ENCODE results near the gene LRGUK. TPM values are rescaled to one million over a fixed set of nuclear protein-coding genes. Genes with fewer than 3 reads are reported as not detected.

The LRGUK gene
- total and polyA plus RNA-seq, 2 of the 8 experiments (the other 6 are each of a cell fraction or from before 2014, with no cell fraction given), result 1.5 to 3.6 TPM

- Histone ChIP-seq H2AK5ac (ENCODE audit: low read depth, low read length) (no peak overlapping the region), H3K36me3 (ENCODE audit: control insufficient read depth in 2 of 4, insufficient read depth in 4 of 4, low read length in 3 of 4) (no peaks in the 10 kb centered on the region), H4K91ac (replicated peaks; ENCODE audit: insufficient read length, low read length) (no peak overlapping the region), H2BK5ac (ENCODE audit: low read depth, low read length) (no peak overlapping the region), H2BK120ac (replicated peaks; ENCODE audit: low read depth, low read length) (no peak overlapping the region), H2BK20ac (ENCODE audit: low read length) (no peak overlapping the region), H3K4ac (replicated peaks; ENCODE audit: insufficient read length, low read depth, low read length) (no peak overlapping the region), H3K79me2 (ENCODE audit: control insufficient read depth in 1 of 2, insufficient read depth in 2 of 2, low read length in 2 of 2) (no peaks in the 10 kb centered on the region), H3K9me3 (ENCODE audit: insufficient read depth in 2 of 2, low read depth in 1 of 2, low read length in 1 of 2) (no peaks in the 10 kb centered on the region), H3K14ac (ENCODE audit: insufficient read length) (no peak overlapping the region), H3K4me1 (replicated peaks in 1 of 4; ENCODE audit: control insufficient read depth in 3 of 4, insufficient read depth in 4 of 4, low read length in 3 of 4) (peaks cover 0 to 9% (median 5%) of the 10 kb centered on the region in 4 experiments; a peak in 3 of 7 replicates), H3K23ac (ENCODE audit: insufficient read length) (no peak overlapping the region), H3K4me3 (ENCODE audit: extremely low read depth in 1 of 4, insufficient read depth in 2 of 4, low read depth in 3 of 4, low read length in 4 of 4) (no peak overlapping the region), H3K23me2 (ENCODE audit: low read depth, low read length) (no peaks in the 10 kb centered on the region), H4K8ac (ENCODE audit: extremely low read depth, insufficient read depth, low read length) (no peak overlapping the region), H3K56ac (replicated peaks; ENCODE audit: insufficient read length, low read depth, low read length) (no peak overlapping the region), H3K79me1 (ENCODE audit: low read depth, low read length) (no peaks in the 10 kb centered on the region), H2BK12ac (ENCODE audit: low read depth, low read length) (no peak overlapping the region), H3K27ac (ENCODE audit: low read depth, low read length) (no peak overlapping the region), H3K4me2 (ENCODE audit: insufficient read depth in 1 of 2, low read depth in 2 of 2, low read length in 2 of 2) (no peak overlapping the region), H2BK15ac (ENCODE audit: low read length) (no peak overlapping the region), H2AFZ (ENCODE audit: low read length) (no peak overlapping the region), H3K9ac (replicated peaks in 1 of 4; ENCODE audit: extremely low read depth in 1 of 4, low read depth in 3 of 4, low read length in 3 of 4) (no peak overlapping the region), H4K5ac (ENCODE audit: insufficient read length, low read depth, low read length) (no peak overlapping the region), H3K18ac (ENCODE audit: extremely low read depth, low read length) (no peak overlapping the region), H4K20me1 (replicated peaks in 1 of 2; ENCODE audit: control insufficient read depth in 1 of 2, insufficient read depth in 2 of 2, low read length in 2 of 2) (no peaks in the 10 kb centered on the region), H3K27me3 (replicated peaks in 1 of 4; ENCODE audit: control insufficient read depth in 3 of 4, extremely low read depth in 1 of 4, insufficient read depth in 3 of 4, low read length in 3 of 4) (no peaks in the 10 kb centered on the region)
- ChIA-PET CTCF (ENCODE audit: partially characterized antibody) (interaction anchor here (0.6 kb wide), 1 partner anchor 585 kb away, joined by 3 read pairs; no protein-coding TSS in a partner anchor), POLR2A (ENCODE audit: partially characterized antibody) (no interaction called here)
- 95% methylated on average over 3 of the region's 3 CpGs; no CpG with 5 or more reads in 1 of the 2 experiments for WGBS, 2 experiments (ENCODE audit: extremely low coverage in 1 of 2, insufficient coverage in 1 of 2, insufficient read length in 1 of 2, insufficient replicate concordance in 2 of 2, low coverage in 1 of 2, low lambda C conversion rate in 2 of 2, missing lambda C conversion rate in 1 of 2)
- DNase-seq (ENCODE audit: low read depth in 1 of 2, low spot score in 2 of 2) (no peak), FAIRE-seq (no peak)
- no peak for TF ChIP-seq KDM4A (IDR thresholded peaks at IDR 0.05; ENCODE audit: low read depth, low read length, severe bottlenecking)
- TF ChIP-seq EP300 (IDR thresholded peaks at IDR 0.05; ENCODE audit: borderline replicate concordance in 1 of 2, low read depth in 2 of 2, low read length in 2 of 2), result no peak
- TF ChIP-seq SP2 (IDR thresholded peaks at IDR 0.05; ENCODE audit: low read length), result no peak
- TF ChIP-seq TAF7 (optimal IDR thresholded peaks at IDR 0.05; ENCODE audit: borderline replicate concordance, low read depth, low read length), result no peak
- TF ChIP-seq CHD1 (IDR thresholded peaks at IDR 0.05; ENCODE audit: low read depth, low read length), result no peak
- no peak for TF ChIP-seq GABPA (IDR thresholded peaks at IDR 0.05; ENCODE audit: borderline replicate concordance, insufficient read depth, low read length)
- TF ChIP-seq SIN3A (conservative IDR thresholded peaks at IDR 0.05 in 1 of 2, IDR thresholded peaks at IDR 0.05 in 1 of 2; ENCODE audit: low read depth in 1 of 2, low read length in 2 of 2), result no peak
- TF ChIP-seq SIX5 (IDR thresholded peaks at IDR 0.05; ENCODE audit: low read depth, low read length), result no peak
- no peak for TF ChIP-seq SAP30 (IDR thresholded peaks at IDR 0.05; ENCODE audit: insufficient read depth, insufficient replicate concordance, low read length)
- TF ChIP-seq POLR2AphosphoS5 (IDR thresholded peaks at IDR 0.05; ENCODE audit: low read depth, low read length), result no peak
- no peak for TF ChIP-seq BACH1 (IDR thresholded peaks at IDR 0.05; ENCODE audit: low read length)
- TF ChIP-seq KDM1A (IDR thresholded peaks at IDR 0.05; ENCODE audit: borderline replicate concordance, low read length), result no peak
- TF ChIP-seq SRF (IDR thresholded peaks at IDR 0.05; ENCODE audit: low read depth, low read length), result no peak
- no peak for TF ChIP-seq PHF8 (conservative IDR thresholded peaks at IDR 0.05; ENCODE audit: low read depth, low read length)
- no peak for TF ChIP-seq SIRT6 (IDR thresholded peaks at IDR 0.05; ENCODE audit: low read length)
Measured at GRCh38 chr7:134191876-134192275, 64.7 kb downstream of the LRGUK start.
